ENCODE results near the gene ZSWIM5.

Gene ZSWIM5

GRCh38 chr1:45009956-45010854 is 196.2 kb downstream of the ZSWIM5 start:
- peak overlapping the region; percentile 90 for H3K4me3 ChIP-seq (ENCODE audit: low read depth, low read length)
- no peak for TF ChIP-seq CTCF (IDR thresholded peaks at IDR 0.05; ENCODE audit: borderline replicate concordance, insufficient read depth, low read depth, low read length)

GRCh38 chr1:45009296-45009865 is 197.0 kb downstream of the ZSWIM5 start:
- no peak overlapping the region for H3K4me3 ChIP-seq (ENCODE audit: low read depth, low read length)
- no peak for TF ChIP-seq CTCF (IDR thresholded peaks at IDR 0.05; ENCODE audit: borderline replicate concordance, insufficient read depth, low read depth, low read length)

- no peak overlapping the region for H3K4me3 ChIP-seq (ENCODE audit: low read depth, low read length)
- no peak for TF ChIP-seq CTCF (IDR thresholded peaks at IDR 0.05; ENCODE audit: borderline replicate concordance, insufficient read depth, low read depth, low read length)
Measured at GRCh38 chr1:45008516-45008915, 197.9 kb downstream of the ZSWIM5 start.

- H3K4me3 ChIP-seq (ENCODE audit: low read depth, low read length): no peak overlapping the region
- TF ChIP-seq CTCF (IDR thresholded peaks at IDR 0.05; ENCODE audit: borderline replicate concordance, insufficient read depth, low read depth, low read length): no peak
Measured at GRCh38 chr1:45008076-45008475, 198.3 kb downstream of the ZSWIM5 start.

GRCh38 chr1:45007311-45007710 is 199.1 kb downstream of the ZSWIM5 start:
- no peak overlapping the region for H3K4me3 ChIP-seq (ENCODE audit: low read depth, low read length)
- TF ChIP-seq CTCF (IDR thresholded peaks at IDR 0.05; ENCODE audit: borderline replicate concordance, insufficient read depth, low read depth, low read length): no peak

- TF ChIP-seq CTCF (IDR thresholded peaks at IDR 0.05; ENCODE audit: borderline replicate concordance, insufficient read depth, low read depth, low read length): no peak
- H3K4me3 ChIP-seq (ENCODE audit: low read depth, low read length): no peak overlapping the region
Measured at GRCh38 chr1:45005761-45006160, 200.6 kb downstream of the ZSWIM5 start.

Data from GM12875 (cell line).